ENCODE measurements around the gene GP5.

The GP5 gene

GRCh38 chr3:194424373-194424772 is 25.3 kb upstream of the GP5 start:
- Histone ChIP-seq H3K4me1 (ENCODE audit: low read length) (no peaks in the 10 kb centered on the region), H3K79me2 (ENCODE audit: low read length) (no peaks in the 10 kb centered on the region), H3K36me3 (replicated peaks; ENCODE audit: low read depth, low read length) (peaks cover 39% of the 10 kb centered on the region), H3K9ac (ENCODE audit: low read length) (no peak overlapping the region), H3K27me3 (ENCODE audit: low read depth, low read length) (no peaks in the 10 kb centered on the region), H2AFZ (ENCODE audit: low read depth, low read length) (no peak overlapping the region), H4K20me1 (ENCODE audit: insufficient read depth, low read length) (no peaks in the 10 kb centered on the region), H3K4me3 (ENCODE audit: low read length) (no peak overlapping the region), H3K9me3 (ENCODE audit: insufficient read depth, low read length) (no peaks in the 10 kb centered on the region), H3K27ac (ENCODE audit: low read length) (no peak overlapping the region), H3K4me2 (ENCODE audit: low read length) (no peak overlapping the region)
- TF ChIP-seq CTCF (IDR thresholded peaks at IDR 0.05; ENCODE audit: low read depth, low read length) (0 out of 2 replicates have a peak, but pooled peaks have one; percentile 5), EZH2phosphoT487 (IDR thresholded peaks at IDR 0.05; ENCODE audit: low read depth) (no peak)

GRCh38 chr3:194423317-194423716 is 24.3 kb upstream of the GP5 start:
- Histone ChIP-seq H3K9ac (ENCODE audit: low read length) (no peak overlapping the region), H2AFZ (ENCODE audit: low read depth, low read length) (no peak overlapping the region), H3K79me2 (ENCODE audit: low read length) (no peaks in the 10 kb centered on the region), H3K4me1 (ENCODE audit: low read length) (no peaks in the 10 kb centered on the region), H3K27ac (ENCODE audit: low read length) (no peak overlapping the region), H3K27me3 (ENCODE audit: low read depth, low read length) (no peaks in the 10 kb centered on the region), H3K9me3 (ENCODE audit: insufficient read depth, low read length) (no peaks in the 10 kb centered on the region), H4K20me1 (ENCODE audit: insufficient read depth, low read length) (no peaks in the 10 kb centered on the region), H3K4me2 (ENCODE audit: low read length) (no peak overlapping the region), H3K36me3 (replicated peaks; ENCODE audit: low read depth, low read length) (peaks cover 42% of the 10 kb centered on the region), H3K4me3 (ENCODE audit: low read length) (no peak overlapping the region)
- TF ChIP-seq CTCF (IDR thresholded peaks at IDR 0.05; ENCODE audit: low read depth, low read length): no peak
- TF ChIP-seq EZH2phosphoT487 (IDR thresholded peaks at IDR 0.05; ENCODE audit: low read depth): no peak

GRCh38 chr3:194422188-194422587 is 23.1 kb upstream of the GP5 start:
- H3K4me3 ChIP-seq (ENCODE audit: low read length): no peak overlapping the region
- H4K20me1 ChIP-seq (ENCODE audit: insufficient read depth, low read length): no peaks in the 10 kb centered on the region
- H2AFZ ChIP-seq (ENCODE audit: low read depth, low read length): no peak overlapping the region
- H3K36me3 ChIP-seq (replicated peaks; ENCODE audit: low read depth, low read length): peaks cover 40% of the 10 kb centered on the region
- H3K27me3 ChIP-seq (ENCODE audit: low read depth, low read length): no peaks in the 10 kb centered on the region
- H3K4me2 ChIP-seq (ENCODE audit: low read length): no peak overlapping the region
- H3K27ac ChIP-seq (ENCODE audit: low read length): no peak overlapping the region
- no peaks in the 10 kb centered on the region for H3K79me2 ChIP-seq (ENCODE audit: low read length)
- H3K9me3 ChIP-seq (ENCODE audit: insufficient read depth, low read length): no peaks in the 10 kb centered on the region
- no peaks in the 10 kb centered on the region for H3K4me1 ChIP-seq (ENCODE audit: low read length)
- TF ChIP-seq EZH2phosphoT487 (IDR thresholded peaks at IDR 0.05; ENCODE audit: low read depth) (no peak), CTCF (IDR thresholded peaks at IDR 0.05; ENCODE audit: low read depth, low read length) (no peak)
- no peak overlapping the region for H3K9ac ChIP-seq (ENCODE audit: low read length)

- peaks cover 26% of the 10 kb centered on the region for H3K36me3 ChIP-seq (replicated peaks; ENCODE audit: low read depth, low read length)
- H3K9ac ChIP-seq (ENCODE audit: low read length): no peak overlapping the region
- no peak overlapping the region for H3K27ac ChIP-seq (ENCODE audit: low read length)
- H3K4me2 ChIP-seq (ENCODE audit: low read length): no peak overlapping the region
- H4K20me1 ChIP-seq (ENCODE audit: insufficient read depth, low read length): no peaks in the 10 kb centered on the region
- H3K4me1 ChIP-seq (ENCODE audit: low read length): no peaks in the 10 kb centered on the region
- no peaks in the 10 kb centered on the region for H3K27me3 ChIP-seq (ENCODE audit: low read depth, low read length)
- TF ChIP-seq EZH2phosphoT487 (IDR thresholded peaks at IDR 0.05; ENCODE audit: low read depth): no peak
- no peak for TF ChIP-seq CTCF (IDR thresholded peaks at IDR 0.05; ENCODE audit: low read depth, low read length)
- no peaks in the 10 kb centered on the region for H3K79me2 ChIP-seq (ENCODE audit: low read length)
- no peaks in the 10 kb centered on the region for H3K9me3 ChIP-seq (ENCODE audit: insufficient read depth, low read length)
- H2AFZ ChIP-seq (ENCODE audit: low read depth, low read length): no peak overlapping the region
- no peak overlapping the region for H3K4me3 ChIP-seq (ENCODE audit: low read length)
Observed at GRCh38 chr3:194418671-194419070, 19.6 kb upstream of the GP5 start.
